ENCODE measurements around the gene LRRC61.

Gene LRRC61

GRCh38 chr7:150377196-150377595, 54.0 kb downstream of the LRRC61 start:
- Histone ChIP-seq H3K27me3 (no peaks in the 10 kb centered on the region), H3K36me3 (peaks cover 19 to 26% (median 24%) of the 10 kb centered on the region in 3 donors), H3K4me3 (no peak overlapping the region), H3K9me3 (no peaks in the 10 kb centered on the region), H3K27ac (no peak overlapping the region), H3K4me1 (peaks cover 0 to 43% (median 14%) of the 10 kb centered on the region in 4 donors)
- intact Hi-C loops (cut with DNase I; ENCODE audit: low total_unique reads) = no loop called here
- TF ChIP-seq CTCF (IDR thresholded peaks at IDR 0.05) = no peak
- no peak for DNase-seq

GRCh38 chr7:150377635-150378034, 54.5 kb downstream of the LRRC61 start:
- DNase-seq = no peak
- H3K9me3 ChIP-seq = no peaks in the 10 kb centered on the region
- TF ChIP-seq CTCF (IDR thresholded peaks at IDR 0.05) = no peak
- peaks cover 0 to 43% (median 14%) of the 10 kb centered on the region in 4 donors for H3K4me1 ChIP-seq
- peak overlapping the region; percentile 88 for H3K27ac ChIP-seq
- H3K4me3 ChIP-seq = no peak overlapping the region
- peaks cover 16 to 21% (median 19%) of the 10 kb centered on the region in 3 donors for H3K36me3 ChIP-seq
- intact Hi-C loops (cut with DNase I; ENCODE audit: low total_unique reads) = no loop called here
- H3K27me3 ChIP-seq = no peaks in the 10 kb centered on the region

GRCh38 chr7:150378115-150378852, 55.1 kb downstream of the LRRC61 start:
- Histone ChIP-seq H3K4me1 (peaks cover 0 to 41% (median 12%) of the 10 kb centered on the region in 4 donors), H3K4me3 (peak overlapping the region; percentile 82 to 96), H3K36me3 (peaks cover 9 to 15% (median 13%) of the 10 kb centered on the region in 3 donors), H3K9me3 (no peaks in the 10 kb centered on the region), H3K27ac (peak overlapping the region; percentile 88), H3K27me3 (no peaks in the 10 kb centered on the region)
- no peak for TF ChIP-seq CTCF (IDR thresholded peaks at IDR 0.05)
- intact Hi-C loops (cut with DNase I; ENCODE audit: low total_unique reads) = no loop called here
- DNase-seq = peak in 1 of 2 donors; percentile 32

- Histone ChIP-seq H3K27ac (peak within 1 kb of the TSS; percentile 88), H3K4me1 (peaks cover 0 to 37% (median 11%) of the 10 kb centered on the region in 4 donors), H3K36me3 (peaks cover 3 to 8% (median 6%) of the 10 kb centered on the region in 3 donors), H3K27me3 (no peaks in the 10 kb centered on the region), H3K9me3 (no peaks in the 10 kb centered on the region), H3K4me3 (peak within 1 kb of the TSS; percentile 82 to 96)
- TF ChIP-seq CTCF (IDR thresholded peaks at IDR 0.05) = peak in 1 of 2 experiments; percentile 24
- DNase-seq = peak; percentile 96 to 98
- intact Hi-C loops (cut with DNase I; ENCODE audit: low total_unique reads) = no loop called here
Observed at GRCh38 chr7:150378853-150379440, 55.8 kb downstream of the LRRC61 start, which contains the start of gene ZNF775. ZNF775 (plus strand) TSS chr7:150379330; CDS start chr7:150388471, 9,141 bp downstream.

- Histone ChIP-seq H3K36me3 (peaks cover 0 to under 1% (median 0%) of the 10 kb centered on the region in 3 donors), H3K27me3 (no peaks in the 10 kb centered on the region), H3K27ac (peak overlapping the region; percentile 88), H3K9me3 (no peaks in the 10 kb centered on the region), H3K4me3 (peak overlapping the region; percentile 82 to 96), H3K4me1 (peaks cover 0 to 41% (median 11%) of the 10 kb centered on the region in 4 donors)
- intact Hi-C loops (cut with DNase I; ENCODE audit: low total_unique reads) = loop anchor here (5.0 kb wide), 1 partner anchor 42 kb away; no protein-coding TSS in a partner anchor
- no peak for DNase-seq
- no peak for TF ChIP-seq CTCF (IDR thresholded peaks at IDR 0.05)
Observed at GRCh38 chr7:150379441-150380379, 56.6 kb downstream of the LRRC61 start.

All from tibial artery (tissue), 4 donors.